CD4-positive, alpha-beta T cell treated with Interleukin-12 subunit alpha and Interleukin-12 subunit beta, for 1 hour (primary cell): Measurements from ENCODE around the gene FOXJ1.

Experiments
- DNase-seq: peaks from one replicate; pipeline ENCODE4 v3.0.0-alpha.2; 2020

Gene FOXJ1

DNA sequence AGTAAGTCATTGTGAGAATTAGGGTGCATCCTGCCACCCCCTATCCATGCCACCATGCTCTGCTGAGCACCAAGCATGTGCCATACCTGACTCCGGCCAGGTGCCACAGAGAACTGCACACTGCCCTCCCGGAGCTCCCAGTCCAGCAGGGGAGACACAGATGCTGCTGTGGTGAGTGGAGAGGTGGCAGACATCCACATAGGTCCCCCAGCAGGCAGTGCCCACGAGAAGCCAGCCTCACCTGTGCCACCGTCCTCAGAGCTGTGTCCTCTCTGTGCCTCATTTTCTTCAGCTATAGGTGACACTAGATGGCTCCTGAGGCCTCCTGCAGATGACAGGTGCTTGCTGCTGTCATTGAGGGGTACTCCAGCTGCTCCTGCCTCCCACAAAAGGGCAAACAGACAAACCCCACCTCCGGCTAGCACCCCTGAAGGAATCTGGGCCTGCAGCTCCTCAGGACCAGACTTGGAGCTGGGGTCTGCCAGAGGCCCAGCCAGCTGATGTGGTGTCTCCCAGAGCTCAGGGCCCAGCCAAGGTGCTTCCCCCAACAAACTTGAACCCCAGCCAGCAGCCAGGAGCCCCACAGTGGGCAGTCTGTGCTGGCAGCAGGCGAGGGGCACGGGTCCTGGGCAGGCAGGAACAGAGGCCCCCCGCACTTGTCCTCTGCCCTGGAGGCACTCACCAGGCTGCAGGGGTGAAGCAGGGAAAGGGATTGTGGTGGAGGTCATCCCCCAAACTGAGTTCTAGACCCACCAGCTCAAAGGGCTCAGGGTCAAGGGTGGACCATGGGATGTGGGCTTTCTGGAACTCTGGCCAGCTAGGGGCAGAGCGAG, 17.1 kb downstream of the FOXJ1 start:
- DNase-seq = no peak

- no peak for DNase-seq
Measured at GRCh38 chr17:76123191-76123499, 17.9 kb downstream of the FOXJ1 start.

- DNase-seq = no peak
Measured at GRCh38 chr17:76122431-76123190, 18.4 kb downstream of the FOXJ1 start.

DNA sequence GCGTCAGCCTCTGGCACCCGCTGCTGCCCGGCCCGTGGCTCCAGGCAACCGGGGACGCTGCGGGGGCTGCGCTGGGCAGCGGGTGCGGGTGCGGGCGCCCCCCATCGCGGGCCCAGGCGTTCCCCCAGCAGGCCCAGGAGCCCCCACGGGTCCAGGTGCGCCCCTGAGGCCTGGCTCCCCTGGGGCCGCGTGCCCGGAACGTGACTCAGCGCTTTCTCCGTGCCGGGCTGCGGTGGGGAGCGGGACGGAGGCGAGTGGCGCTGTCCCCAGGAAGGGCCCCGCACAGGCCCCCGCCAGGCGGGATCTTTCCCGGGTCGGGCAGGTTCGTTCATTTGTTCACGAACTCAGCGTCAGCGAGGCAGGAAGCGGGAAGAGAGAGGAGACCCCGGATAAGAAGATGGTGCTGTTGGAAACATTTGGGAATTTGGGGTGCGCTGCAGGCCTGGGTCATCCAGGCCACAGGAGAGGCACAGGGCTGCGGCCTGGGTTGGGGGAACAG, 19.1 kb downstream of the FOXJ1 start:
- DNase-seq = no peak

GRCh38 chr17:76120658-76121008, 20.4 kb downstream of the FOXJ1 start:
- DNase-seq = no peak

GRCh38 chr17:76119409-76120371, 21.4 kb downstream of the FOXJ1 start:
- DNase-seq = no peak

GRCh38 chr17:76115138-76115754, 25.8 kb downstream of the FOXJ1 start:
- DNase-seq = no peak

DNA sequence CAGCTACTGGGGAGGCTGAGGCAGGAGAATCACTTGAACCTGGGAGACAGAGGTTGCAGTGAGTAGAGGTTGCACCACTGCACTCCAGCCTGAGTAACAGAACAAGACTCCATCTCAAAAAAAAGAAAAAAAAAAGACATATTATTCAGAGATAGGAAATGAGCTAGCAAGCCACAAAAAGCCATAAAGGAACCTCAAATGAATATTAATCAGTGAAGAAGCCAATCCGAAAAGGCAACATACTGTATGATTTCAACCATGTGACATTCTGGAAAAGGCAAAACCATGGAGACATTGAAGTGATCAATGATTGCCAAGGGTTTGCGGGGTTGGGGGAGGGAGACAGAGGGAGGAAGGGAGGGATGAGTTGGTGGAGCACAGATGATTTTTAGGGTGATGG, 29.1 kb downstream of the FOXJ1 start:
- no peak for DNase-seq

- DNase-seq = peak; percentile 43
Measured at GRCh38 chr17:76107509-76107908, 33.5 kb downstream of the FOXJ1 start.

DNA sequence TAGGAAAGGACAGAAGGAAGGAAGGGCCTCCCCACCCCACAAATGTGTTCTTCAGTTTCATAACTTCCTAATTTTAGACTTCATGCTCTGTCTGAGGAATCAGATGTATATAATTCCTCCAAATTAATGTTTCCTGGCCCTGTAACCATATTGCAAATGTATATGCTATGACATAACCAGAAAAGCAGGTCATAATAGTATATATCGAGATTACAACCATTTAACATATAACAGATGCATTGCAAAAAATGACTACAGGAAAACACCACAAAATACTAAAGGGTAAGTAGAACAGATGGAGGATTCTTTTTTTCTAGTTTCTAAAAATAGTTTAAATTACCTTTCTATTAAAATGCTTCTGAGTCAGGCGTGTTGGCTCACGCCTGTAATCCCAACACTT, 34.3 kb downstream of the FOXJ1 start:
- DNase-seq = no peak

- DNase-seq = no peak
Measured at GRCh38 chr17:76104896-76105231, 36.2 kb downstream of the FOXJ1 start.

GRCh38 chr17:76104140-76104895, 36.7 kb downstream of the FOXJ1 start:
- no peak for DNase-seq

DNA sequence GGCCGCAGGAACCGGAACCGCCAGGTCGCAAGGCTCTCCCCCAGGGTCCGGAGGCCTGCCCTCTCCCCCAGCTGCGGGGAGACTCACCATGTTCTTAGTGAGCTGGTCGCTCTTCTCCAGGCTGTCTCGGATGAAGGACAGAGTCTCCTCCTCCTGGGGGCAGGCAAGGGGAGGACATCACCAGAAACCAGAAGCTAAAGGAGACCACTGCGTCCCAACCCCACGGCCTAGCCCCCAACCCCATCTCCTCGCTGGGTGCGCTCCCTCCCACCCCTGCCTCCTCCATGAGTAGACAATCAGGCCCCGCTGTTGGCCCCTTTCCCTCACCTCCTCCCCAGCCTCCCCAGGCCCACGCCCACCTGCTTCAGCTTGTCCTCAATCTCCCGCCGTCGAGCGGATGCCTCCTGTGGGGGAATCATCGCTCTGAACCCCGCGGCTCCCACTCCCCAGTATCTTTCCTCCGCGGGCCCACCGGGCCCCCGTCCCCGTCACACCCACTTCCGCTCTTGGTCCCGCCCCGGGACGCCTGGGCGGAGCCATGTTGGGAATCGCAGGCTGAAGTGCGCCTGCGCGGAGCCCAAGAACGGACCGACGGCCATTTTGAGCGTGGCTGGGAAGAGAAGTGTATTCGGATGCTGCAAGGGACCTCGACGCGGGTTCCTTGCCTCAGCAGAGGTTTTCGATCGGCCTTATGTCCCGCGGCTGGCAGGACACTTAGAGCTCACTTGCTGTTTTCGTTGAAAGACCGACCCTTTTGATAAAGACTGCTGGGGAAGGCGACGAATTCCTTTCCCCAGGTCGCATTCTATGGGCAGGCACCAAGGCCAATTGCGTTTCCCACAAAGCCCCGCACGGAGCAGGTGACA, 37.5 kb downstream of the FOXJ1 start, which contains the start of gene EXOC7:
Gene EXOC7 (minus strand): TSS at position 514 of the 866 bp plus-strand sequence. CDS start 95 bp downstream, at position 419.
- peak; percentile 94 for DNase-seq

- no peak for DNase-seq
Measured at GRCh38 chr17:76102944-76103273, 38.1 kb downstream of the FOXJ1 start.

- DNase-seq = no peak
Measured at GRCh38 chr17:76097716-76098295, 43.2 kb downstream of the FOXJ1 start.

GRCh38 chr17:76095943-76096342, 45.1 kb downstream of the FOXJ1 start:
- DNase-seq = no peak

- DNase-seq = no peak
Measured at GRCh38 chr17:76094046-76094445, 47.0 kb downstream of the FOXJ1 start.

- no peak for DNase-seq
Measured at GRCh38 chr17:76092526-76093413, 48.3 kb downstream of the FOXJ1 start.

GRCh38 chr17:76091526-76092286, 49.3 kb downstream of the FOXJ1 start:
- DNase-seq = peak; percentile 34
